Upper lobe of right lung (tissue), 1 donor: ENCODE results near the gene SLC66A2. TPM values are rescaled to one million over a fixed set of nuclear protein-coding genes. Genes with fewer than 3 reads are reported as not detected.

Experiments
- ATAC-seq: fragments of 200-7000 bp; cut with Tn5 transposase; one replicate; pipeline ENCODE4 v1.9.1; 2020; ENCODE audit warnings: mild to moderate bottlenecking, moderate library complexity
- DNase-seq: peaks from one replicate; pipeline ENCODE4 v3.0.0-alpha.2; 2020
- H3K27ac ChIP-seq: fragments of 200-600 bp; one replicate; pipeline ENCODE4 v1.8.0; 2022
- H3K27me3 ChIP-seq: fragments of 200-600 bp; one replicate; pipeline ENCODE4 v1.8.0; 2022; ENCODE audit warnings: mild to moderate bottlenecking
- H3K36me3 ChIP-seq: fragments of 200-600 bp; one replicate; pipeline ENCODE4 v1.8.0; 2022
- H3K4me1 ChIP-seq: fragments of 200-600 bp; one replicate; pipeline ENCODE4 v1.8.0; 2022
- H3K4me3 ChIP-seq: fragments of 200-600 bp; one replicate; pipeline ENCODE4 v1.8.0; 2022; ENCODE audit warnings: mild to moderate bottlenecking
- H3K9me3 ChIP-seq: fragments of 200-600 bp; one replicate; pipeline ENCODE4 v1.8.0; 2022
- CTCF ChIP-seq: fragments of 200-600 bp; IDR thresholded peaks from one replicate; pipeline ENCODE4 v1.8.0; 2022; ENCODE audit warnings: antibody characterized with exemption
- intact Hi-C: fragments of 100-400 bp; cut with DNase I; formaldehyde crosslinking; loops from one replicate; pipeline ENCODE4 v1.11.0; 2022
- total RNA-seq: library from RNA; stranded (reverse); fragmentation: NEBNext Ultra II Directional; extraction: Animal tissue kit (Norgen Biotek cat#: 25700); gene quantifications from one replicate; pipeline ENCODE4 v1.2.1, GENCODE V29; 2021
- donor health status: DM: no; HTN: yes; CAD: no; lungs with severe emphysema.

The SLC66A2 gene
- total RNA-seq, 1 donor from 2014 or later: 59.5 TPM

- Histone ChIP-seq H3K4me1 (no peaks in the 10 kb centered on the region), H3K36me3 (no peaks in the 10 kb centered on the region), H3K27me3 (no peaks in the 10 kb centered on the region), H3K9me3 (no peaks in the 10 kb centered on the region), H3K27ac (no peak overlapping the region), H3K4me3 (no peak overlapping the region)
- intact Hi-C loops: no loop called here
- ATAC-seq (peak; percentile 46), DNase-seq (peak; percentile 47)
- no peak for TF ChIP-seq CTCF
These were observed 94.3 kb downstream of the SLC66A2 start for GRCh38 chr18:79857082-79857671.

GRCh38 chr18:79856119-79857007 lies 95.1 kb downstream of the SLC66A2 start:
- no peaks in the 10 kb centered on the region for H3K9me3 ChIP-seq
- no peak overlapping the region for H3K27ac ChIP-seq
- TF ChIP-seq CTCF: no peak
- peak overlapping the region; percentile 10 for H3K4me3 ChIP-seq
- no peaks in the 10 kb centered on the region for H3K4me1 ChIP-seq
- DNase-seq (peak; percentile 64), ATAC-seq (peak; percentile 12)
- intact Hi-C loops: no loop called here
- H3K27me3 ChIP-seq: no peaks in the 10 kb centered on the region
- no peaks in the 10 kb centered on the region for H3K36me3 ChIP-seq

- ATAC-seq (no peak), DNase-seq (peak; percentile 52)
- no peaks in the 10 kb centered on the region for H3K4me1 ChIP-seq
- intact Hi-C loops: no loop called here
- H3K9me3 ChIP-seq: no peaks in the 10 kb centered on the region
- no peaks in the 10 kb centered on the region for H3K36me3 ChIP-seq
- H3K4me3 ChIP-seq: no peak overlapping the region
- H3K27ac ChIP-seq: no peak overlapping the region
- H3K27me3 ChIP-seq: no peaks in the 10 kb centered on the region
- no peak for TF ChIP-seq CTCF
These were observed 96.1 kb downstream of the SLC66A2 start for GRCh38 chr18:79855147-79855933.

- H3K27me3 ChIP-seq: no peaks in the 10 kb centered on the region
- no peaks in the 10 kb centered on the region for H3K36me3 ChIP-seq
- ATAC-seq (no peak), DNase-seq (no peak)
- H3K27ac ChIP-seq: no peak overlapping the region
- no peaks in the 10 kb centered on the region for H3K4me1 ChIP-seq
- intact Hi-C loops: no loop called here
- H3K9me3 ChIP-seq: no peaks in the 10 kb centered on the region
- no peak overlapping the region for H3K4me3 ChIP-seq
- TF ChIP-seq CTCF: no peak
These were observed 97.5 kb downstream of the SLC66A2 start for GRCh38 chr18:79853993-79854364.

- no peaks in the 10 kb centered on the region for H3K9me3 ChIP-seq
- no peak for TF ChIP-seq CTCF
These were observed 98.0 kb downstream of the SLC66A2 start for GRCh38 chr18:79853303-79853992.

More at GRCh38 chr18:79853303-79853992, 98.0 kb downstream of the SLC66A2 start:
- intact Hi-C loops: no loop called here
- H3K4me1 ChIP-seq: no peaks in the 10 kb centered on the region
- H3K27ac ChIP-seq: no peak overlapping the region
- H3K36me3 ChIP-seq: no peaks in the 10 kb centered on the region
- DNase-seq: peak; percentile 65
- H3K4me3 ChIP-seq: no peak overlapping the region
- ATAC-seq: peak; percentile 3
- H3K27me3 ChIP-seq: no peaks in the 10 kb centered on the region
